NCI-H146 treated with DMSO at 0.1 percent for 48 hours (cell line): ENCODE data around the gene UEVLD.
"Not testable (repeated sequence)": the region's sequence is repeated elsewhere in the genome, so short reads cannot be mapped to it uniquely, and the experiment has no call there.

ENCODE experiments used
- DNase-seq: peaks from one replicate; lab custom pipeline; 2025; ENCODE audit not compliant: unreplicated experiment; lab: John Stamatoyannopoulos, UW

Gene UEVLD

DNA sequence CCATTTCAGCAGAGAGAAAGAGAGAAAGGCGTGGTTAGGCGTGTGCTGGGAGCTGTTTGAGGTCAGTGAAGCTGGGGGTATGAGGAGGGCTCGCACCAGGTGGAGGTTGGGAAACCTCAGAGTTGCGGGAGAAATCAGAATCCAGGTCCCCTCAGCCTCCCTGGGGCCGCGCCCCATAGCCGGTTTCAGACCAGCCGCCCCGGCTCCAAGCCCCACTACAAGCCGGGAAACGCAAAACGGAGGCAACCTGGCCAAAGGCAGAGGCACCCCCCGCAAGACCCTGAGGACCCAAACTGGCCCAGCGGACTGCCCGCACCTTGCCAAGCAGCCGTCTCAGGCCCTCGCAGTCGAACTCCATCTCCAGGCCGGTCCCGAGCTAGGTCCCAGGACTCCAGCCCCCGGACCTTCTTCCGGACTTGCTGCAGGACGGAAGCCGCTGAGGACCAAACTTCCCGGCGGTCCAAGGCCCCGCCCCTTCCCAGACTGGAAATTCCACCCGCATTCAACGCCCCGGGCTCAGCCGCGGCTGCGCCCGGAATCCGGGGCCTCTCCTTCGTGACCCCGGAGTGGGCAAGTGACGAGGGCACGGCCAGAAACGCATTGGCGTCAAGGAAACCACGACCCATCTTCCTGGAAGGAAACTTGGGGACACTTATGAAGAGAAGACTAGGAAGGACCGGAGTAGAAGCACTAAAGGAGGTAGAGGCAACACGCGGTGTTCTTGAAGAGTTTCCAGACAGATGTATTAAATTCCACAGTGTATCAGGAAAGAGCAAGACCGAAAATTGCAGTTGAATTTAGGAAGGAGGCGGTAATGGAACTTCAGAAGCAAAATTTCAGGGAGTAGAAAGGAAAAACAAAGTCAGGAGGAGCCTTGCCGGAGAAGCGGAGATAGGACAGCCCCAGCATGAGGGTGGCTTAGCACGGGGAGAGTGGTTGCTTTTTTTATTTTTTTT lies at the start of gene UEVLD:
TSS of gene UEVLD (minus strand) at position 438 of the 956 bp plus-strand sequence. CDS start at position 358, 80 bp downstream.
- peak; percentile 55 for DNase-seq

DNA sequence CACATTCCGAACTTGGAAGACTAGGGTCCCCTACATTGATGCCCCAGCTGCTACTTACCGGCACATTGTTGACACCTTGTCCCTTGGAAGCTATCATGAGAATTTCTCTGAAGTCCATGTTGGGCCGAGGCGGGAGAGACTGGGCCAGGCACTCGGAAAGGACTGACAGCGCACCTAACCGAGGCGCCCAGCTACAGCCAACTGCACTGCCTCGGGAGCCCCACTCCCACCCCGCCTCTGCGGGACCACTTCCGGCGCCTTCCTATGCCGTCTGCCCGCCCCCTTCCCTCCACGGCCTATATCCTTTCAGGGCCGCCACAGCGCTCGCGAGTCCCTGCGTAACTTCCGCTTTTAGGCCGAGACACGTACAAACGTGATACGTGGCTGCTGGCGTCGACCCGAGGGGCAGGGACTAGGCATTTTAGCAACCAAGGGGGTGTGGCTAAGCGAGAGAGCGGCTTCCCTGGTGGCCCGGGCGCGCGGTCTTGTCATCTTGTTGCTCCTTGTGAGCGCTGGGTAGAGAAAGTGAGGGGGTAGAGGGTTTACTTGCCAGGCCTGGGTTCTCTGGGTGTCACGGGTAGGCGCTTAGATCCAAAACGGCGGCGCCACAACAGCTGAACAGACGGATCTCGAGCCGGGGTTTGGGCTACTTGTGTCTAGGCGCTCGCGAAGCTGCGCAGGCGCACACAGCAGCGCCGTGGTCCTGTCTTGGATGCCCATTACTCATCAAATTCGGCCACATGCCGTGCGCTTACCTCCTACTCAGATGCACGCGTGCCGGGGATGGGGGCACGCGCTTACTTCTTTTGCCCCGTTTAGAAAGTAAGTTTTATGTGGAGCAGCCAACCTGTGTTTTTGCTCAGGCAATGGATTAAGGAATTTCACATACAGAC lies 45.9 kb upstream of the UEVLD start, which contains the start of gene SPTY2D1:
TSS of gene SPTY2D1 (minus strand) at position 203 of the 893 bp plus-strand sequence. CDS start at position 118, 85 bp downstream.
- DNase-seq: peak; percentile 96

DNA sequence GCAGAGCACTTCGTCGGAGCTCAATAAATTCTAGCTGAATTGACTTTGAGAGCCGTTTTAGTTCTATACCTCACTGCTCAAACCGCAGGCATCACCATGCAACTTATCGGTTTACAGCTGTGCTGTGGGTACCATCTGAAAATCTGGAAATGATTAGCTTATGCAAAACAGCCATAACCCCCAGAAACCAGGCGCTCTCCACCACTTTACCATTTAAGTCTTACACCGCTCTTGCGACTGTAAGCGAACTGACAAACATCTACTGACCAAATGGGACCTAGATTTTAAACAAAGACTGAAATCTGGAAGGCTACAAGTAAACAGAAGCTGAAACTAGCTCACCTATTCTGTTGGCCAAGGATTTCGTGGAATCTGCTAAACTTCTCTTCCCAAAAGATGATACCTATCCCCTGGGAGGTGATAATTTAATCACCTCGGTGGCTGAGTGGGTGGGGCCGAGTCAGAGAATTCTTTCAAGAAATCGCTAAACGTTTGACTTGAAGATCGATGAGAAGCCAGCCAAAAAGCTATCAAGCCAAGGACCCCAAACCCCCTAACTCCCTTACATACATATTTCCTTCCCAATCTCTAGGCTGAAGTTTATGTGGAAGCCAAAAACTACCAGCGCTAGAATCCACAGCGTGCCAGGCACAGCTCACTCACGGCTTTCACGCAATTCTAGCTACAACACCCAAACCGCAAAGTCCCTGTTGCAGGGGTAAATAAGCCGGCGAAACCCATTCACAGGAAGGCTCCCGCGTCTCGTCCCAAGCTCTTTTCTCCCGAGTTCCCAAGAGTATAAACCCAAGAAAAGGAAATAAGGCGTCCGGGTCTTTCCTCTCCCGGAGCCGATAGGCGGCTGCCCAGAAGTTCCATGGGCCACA lies 45.0 kb upstream of the UEVLD start:
- no peak for DNase-seq

DNA sequence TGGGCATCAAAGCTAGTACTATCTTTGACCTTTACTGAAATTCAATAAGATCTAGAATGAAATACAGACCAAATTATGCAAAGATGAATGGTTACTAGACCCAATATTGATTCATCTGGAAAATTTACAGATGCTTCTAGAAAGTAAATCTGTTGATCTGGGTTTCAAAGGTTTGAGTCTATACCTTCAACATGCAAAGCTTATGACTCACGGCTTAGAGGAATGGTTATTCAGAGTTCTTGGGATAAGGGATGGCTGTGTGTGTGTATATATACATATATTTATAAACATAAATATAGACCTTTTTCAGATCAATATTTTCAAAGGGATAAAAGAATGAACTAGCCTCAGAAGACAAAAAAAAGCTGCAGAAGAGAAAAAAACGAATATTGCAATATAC lies 44.3 kb upstream of the UEVLD start:
- no peak for DNase-seq

DNA sequence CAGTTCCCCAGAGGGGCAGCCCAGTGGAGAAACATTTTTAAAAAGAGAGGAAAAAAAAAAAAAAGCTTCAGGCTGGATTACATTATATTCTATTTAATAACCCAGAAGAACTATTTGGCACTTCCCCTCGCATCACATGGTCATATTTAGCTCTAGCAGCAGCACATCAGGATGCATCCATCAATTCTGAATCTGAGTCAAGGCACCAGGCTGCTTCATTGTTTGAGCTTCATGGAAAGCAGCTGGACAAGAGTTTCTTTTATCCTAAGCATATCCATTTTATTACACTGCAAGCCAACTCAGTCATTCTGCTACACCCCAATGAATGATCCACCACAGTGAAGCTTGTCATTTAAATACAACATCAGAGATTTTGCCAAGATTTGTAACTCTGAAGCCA lies 35.6 kb upstream of the UEVLD start:
- no peak for DNase-seq

DNA sequence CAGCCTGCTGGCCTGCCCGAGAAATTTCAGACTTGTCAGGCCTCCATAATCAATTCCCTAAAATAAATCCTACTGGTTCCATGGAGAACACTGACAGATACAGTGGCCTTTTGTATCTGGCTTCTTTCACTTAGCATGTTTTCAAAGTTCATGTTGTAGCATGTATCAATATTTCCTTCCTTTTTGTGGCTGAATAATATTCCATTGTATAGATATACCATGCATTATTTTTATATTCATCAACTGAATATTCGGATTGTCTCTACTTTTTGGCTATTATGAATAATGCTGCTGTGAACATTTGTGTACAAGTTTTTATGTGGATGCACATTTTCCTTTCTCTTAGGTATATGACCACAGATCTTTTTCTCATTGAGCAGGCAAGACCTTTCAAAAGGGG lies 35.2 kb upstream of the UEVLD start:
- DNase-seq: no peak

DNA sequence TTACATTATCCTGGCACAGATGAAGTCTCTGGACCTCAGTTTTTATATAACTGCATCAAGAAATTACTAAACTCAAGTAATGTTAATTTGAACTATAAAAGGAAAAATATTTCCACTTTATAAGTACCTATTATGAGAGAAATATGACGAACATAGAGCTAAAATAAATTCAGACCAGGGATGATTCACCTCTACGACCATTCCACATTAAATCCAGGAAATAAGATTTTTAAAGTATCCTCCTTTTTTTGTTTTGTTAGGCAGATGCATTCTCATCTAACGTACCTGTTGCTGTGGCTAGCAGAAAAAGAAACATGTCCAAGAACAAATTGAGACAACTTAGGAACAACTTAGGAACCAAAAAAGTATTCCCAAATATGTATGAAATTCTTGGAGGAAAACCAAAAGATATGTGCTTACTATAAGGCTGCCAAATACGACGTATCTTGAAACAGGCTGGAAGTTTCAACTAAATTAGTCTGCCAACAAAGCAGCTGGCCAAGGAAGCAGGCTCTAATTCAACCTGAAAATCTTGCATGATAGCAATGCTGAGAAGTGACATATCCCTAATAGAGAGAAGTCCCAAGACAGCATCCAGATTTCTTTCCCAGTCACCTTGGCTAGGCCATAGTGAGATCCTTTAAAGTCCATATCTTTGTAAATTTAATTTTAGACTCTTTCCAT lies 29.9 kb upstream of the UEVLD start:
- no peak for DNase-seq

DNA sequence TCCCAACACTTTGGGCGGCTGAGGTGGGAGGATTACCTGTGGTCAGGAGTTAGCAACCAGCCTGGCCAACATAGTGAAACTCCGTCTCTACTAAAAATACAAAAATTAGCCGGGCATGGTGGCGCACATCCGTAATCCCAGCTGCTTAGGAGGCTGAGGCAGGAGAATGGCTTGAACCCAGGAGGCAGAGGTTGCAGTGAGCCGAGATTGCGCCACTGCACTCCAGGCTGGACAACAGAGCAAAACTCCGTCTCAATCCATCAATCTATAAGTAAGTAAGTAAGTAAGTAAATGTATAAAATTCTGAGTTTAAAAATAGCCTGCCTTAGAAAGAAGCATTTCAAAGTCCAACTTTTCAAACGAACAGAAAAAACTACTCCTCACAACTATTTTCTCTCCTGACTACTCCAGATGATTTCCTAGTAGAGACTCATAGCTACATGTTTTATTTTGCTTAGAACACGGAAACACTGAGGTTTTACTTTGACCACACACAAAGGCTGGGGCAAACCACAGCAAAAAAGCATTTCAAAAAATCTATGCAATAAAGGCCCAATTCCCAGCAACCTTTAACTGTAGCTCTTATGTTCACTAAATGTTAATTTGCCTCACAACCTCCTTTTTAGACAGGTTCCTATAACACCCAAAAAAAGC lies 29.3 kb upstream of the UEVLD start:
- DNase-seq: no peak

DNA sequence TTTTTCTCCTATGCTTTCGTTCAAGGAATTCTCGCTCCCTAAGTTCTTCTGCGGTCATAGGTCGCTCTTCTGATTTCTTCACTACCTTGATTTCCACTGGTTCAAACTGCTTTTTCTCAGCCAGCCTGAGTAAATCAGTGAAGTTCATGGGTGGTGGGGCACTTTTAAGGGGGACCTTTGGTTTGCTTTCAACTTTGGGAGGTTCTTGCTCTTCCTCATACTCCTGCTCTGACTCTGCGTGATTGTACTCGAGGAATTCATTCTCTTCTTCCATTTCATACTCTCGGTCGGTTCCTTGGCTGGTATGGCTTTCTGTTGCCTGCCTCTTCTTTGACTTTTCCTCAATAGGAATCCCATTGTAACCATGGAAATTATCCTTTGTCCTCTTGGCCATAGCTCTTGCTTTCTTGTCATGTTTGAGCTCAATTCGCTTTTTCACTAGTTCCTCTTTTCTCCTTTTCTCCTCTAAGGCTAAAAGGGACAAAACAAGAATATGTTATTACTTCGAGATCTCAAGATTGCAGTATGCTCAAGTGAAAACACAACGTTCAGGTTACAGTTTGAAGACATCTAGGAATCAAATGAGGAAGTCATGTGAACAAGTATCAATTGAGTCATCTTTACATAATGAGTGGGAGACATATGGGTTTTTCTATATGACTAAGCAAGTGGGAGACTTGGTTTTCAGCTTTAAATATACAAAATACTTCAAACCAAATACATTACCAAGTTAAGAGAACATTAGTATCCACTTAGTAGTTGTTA lies 27.3 kb upstream of the UEVLD start:
- DNase-seq: no peak

DNA sequence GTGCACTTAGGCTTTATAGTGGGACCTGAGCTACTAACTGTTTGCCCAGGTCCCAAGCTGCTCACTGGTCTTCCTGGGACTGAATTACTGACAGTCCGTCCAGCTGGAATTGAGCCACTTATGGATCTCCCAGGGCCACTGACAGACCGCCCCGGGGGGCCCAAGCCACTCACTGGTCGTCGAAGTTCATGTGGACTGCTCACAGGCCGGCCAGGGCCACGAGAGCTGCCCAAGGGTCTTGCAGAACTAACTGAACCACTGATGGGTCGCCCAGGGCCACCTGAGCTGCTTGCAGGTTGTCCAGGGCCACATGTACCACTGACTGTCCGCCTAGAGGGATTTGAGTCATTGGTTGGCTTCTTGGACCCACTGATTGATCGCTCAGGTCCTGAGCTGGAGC lies 26.1 kb upstream of the UEVLD start:
- DNase-seq: no peak

DNA sequence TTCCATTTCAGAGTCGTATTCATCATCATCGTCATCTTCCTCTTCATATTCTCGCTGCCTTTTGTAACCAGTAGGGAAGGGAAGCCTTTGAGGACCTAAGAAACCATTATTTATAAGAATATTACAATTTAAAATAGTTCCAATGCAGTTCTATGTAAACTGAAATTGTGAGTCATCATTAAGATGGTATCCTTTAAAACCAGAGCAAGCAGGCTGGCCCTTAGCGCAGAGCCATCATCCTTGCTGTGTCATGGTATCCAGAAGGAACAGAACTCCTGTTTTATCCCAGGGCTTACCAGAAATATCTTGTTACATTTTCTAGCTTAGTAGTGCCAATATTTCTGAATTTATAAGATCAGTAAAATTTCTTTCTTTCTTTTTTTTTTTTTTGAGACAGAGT lies 23.9 kb upstream of the UEVLD start:
- no peak for DNase-seq

DNA sequence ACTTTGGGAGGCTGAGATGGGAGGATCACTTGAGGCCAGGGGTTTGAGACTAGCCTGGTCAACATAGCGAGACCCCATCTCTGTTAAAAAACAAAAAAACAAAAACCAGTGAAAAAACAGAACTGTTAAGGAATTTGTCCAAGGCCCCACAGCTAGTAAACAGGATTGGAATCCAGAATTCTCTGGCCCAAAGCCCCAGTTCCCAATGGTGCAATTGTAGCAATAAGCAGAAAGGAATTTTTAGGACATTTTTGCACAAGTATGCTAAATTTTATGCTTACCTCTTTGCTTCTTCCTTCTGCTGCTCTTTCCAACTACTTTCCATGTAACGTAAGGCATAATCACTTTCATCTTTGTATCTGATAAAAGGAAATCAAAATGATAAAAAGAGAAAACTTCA lies 22.7 kb upstream of the UEVLD start:
- DNase-seq: no peak

DNA sequence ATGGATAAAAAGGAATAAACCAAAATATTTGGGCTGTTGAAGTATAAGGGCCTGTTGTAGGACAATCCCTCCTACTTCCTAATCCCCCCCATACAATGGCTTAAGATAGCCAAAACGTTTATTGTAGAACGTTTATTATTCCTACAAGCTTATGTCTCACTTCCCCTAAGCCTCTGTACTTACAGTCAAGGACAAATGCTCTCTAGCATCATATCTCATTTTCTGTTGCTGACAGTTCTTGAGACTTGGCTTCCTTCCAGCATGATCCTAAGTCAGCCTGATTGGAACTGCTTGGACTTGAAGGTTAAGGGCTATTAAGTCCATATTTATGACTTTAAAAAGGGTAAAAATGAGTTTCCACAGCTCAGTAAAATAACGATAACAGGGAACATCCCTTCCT lies 19.8 kb upstream of the UEVLD start:
- no peak for DNase-seq

DNA sequence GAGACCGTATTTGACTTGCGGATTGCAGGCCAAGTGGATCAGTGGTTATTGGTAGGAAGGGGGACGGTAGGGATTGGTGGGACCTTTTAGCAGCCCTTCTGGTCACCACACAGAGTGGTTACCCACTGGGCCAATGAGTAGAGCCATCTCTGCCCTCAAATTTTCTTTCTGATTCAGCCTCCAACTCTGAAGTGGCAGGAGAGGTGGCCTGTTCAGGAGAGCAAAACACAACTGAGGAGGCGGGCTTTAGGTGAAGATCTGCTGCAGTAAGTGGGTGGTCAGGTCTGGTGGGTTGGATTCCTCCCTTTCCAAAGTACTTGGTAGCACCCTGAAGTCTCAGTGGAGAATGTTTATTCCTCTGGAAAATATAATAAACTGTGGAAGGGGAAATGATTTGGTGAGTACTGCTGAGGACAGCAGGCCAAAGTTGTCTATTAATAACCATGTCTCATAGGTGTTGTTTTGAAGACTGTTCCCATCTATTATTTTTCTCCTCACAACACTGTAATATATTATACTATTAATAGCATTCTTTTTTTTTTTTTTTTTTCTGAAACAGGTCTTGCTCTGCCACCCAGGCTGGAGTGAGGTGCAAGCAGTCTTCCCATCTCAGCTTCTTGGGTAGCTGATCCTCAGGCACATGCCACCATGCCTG lies 12.5 kb upstream of the UEVLD start:
- DNase-seq: no peak

DNA sequence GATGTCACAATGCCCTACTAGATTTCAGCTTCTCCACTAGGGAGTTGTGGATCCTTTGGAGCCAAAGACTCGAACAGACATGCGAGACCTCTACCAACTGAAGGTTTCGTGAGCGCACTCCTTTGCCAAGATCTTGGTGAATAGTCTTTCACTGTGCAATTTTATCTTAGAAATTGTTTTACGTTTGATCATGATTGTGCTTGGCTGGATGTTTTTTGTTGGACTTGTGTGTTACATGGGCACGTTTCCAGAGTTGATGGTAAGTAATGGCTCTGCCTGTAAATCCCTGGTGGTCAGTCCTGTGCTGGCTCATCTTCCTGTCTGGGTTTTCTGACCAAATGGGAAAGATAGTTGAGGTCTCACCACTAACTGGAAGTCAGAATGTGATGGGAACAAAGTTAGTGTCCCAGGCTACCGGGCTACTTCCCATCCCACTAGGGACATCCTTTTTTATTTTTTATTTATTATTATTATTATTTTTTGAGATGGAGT lies 11.3 kb upstream of the UEVLD start, which contains the start of gene MISFA:
TSS of gene MISFA (plus strand) at position 51 of the 492 bp plus-strand sequence. CDS start at position 191, 140 bp downstream.
- no peak for DNase-seq

DNA sequence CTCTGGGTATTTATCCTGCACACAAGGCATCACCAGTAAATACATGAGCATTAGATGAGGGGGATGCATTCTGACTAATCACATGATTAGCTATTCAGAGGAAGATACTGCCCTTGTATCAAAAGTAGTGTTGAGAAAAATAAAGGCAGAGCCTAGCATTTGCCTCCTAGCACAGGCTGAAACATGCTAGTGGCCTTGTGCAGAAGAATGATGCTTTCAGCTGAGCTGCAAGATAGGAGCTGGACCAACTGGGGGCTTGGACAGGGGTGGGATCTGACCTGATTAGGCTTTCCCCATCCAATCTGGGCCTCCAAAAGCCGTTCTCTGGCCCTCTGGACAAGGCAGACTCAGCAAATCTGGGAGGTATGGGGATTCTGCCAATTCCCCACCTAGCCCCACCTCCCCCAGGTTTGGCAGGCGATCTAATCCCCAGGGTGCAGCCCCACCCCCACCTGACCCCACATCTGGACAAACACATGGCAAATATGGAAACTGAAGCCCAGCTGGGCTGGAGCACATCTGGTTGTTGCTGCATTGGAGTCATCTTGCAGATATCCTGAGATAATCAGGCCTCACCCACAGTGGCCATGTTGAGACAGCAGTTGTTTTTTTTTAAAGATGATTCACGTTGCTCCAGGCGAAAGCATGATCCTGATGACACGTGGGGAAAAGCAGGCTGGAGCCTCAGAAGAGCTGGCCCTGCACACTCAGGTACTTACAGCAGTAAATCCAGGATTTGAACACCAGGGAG lies 6.6 kb upstream of the UEVLD start:
- no peak for DNase-seq

DNA sequence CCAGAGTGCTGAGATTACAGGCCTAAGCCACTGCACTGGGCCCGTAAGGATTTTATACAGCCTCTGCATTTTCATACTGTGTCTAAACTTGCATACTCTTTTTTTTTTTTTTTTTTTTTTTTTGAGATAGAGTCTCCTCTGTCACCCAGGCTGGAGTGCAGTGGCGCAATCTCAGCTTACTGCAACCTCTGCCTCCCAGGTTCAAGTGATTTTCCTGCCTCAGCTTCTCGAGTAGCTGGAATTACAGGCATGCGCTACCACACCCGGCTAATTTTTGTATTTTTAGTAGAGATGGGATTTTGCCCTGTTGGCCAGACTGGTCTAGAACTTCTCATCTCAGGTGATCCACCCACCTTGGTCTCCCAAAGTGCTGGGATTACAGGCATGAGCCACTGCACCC lies 5.6 kb upstream of the UEVLD start:
- not testable (repeated sequence) for DNase-seq
